ENCODE measurements around the gene ZBTB44.

DNA sequence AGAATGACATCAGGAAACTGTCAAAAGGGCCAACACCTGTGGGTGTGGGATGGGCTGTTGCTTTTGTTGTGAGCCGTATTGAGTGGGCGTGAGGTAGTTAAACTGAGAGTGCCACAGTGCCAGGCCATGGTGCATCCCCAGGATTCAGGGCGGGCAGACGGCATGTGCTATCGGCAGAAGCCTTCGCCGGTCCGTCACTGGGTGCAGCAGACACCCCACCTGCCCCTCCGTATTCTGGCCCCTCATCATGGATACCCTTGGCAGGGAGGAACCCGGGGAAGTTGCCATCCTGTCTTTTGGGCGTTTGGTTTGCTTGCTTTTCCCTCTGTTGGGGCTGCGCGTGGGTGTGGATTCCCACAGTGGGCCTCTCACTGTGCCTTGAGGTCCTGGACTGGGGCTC lies 127.6 kb downstream of the ZBTB44 start:
- TF ChIP-seq, protein P1, sequence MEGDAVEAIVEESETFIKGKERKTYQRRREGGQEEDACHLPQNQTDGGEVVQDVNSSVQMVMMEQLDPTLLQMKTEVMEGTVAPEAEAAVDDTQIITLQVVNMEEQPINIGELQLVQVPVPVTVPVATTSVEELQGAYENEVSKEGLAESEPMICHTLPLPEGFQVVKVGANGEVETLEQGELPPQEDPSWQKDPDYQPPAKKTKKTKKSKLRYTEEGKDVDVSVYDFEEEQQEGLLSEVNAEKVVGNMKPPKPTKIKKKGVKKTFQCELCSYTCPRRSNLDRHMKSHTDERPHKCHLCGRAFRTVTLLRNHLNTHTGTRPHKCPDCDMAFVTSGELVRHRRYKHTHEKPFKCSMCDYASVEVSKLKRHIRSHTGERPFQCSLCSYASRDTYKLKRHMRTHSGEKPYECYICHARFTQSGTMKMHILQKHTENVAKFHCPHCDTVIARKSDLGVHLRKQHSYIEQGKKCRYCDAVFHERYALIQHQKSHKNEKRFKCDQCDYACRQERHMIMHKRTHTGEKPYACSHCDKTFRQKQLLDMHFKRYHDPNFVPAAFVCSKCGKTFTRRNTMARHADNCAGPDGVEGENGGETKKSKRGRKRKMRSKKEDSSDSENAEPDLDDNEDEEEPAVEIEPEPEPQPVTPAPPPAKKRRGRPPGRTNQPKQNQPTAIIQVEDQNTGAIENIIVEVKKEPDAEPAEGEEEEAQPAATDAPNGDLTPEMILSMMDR (IDR thresholded peaks at IDR 0.05): no peak
- no peak for TF ChIP-seq SIN3A (IDR thresholded peaks at IDR 0.05; ENCODE audit: borderline replicate concordance, insufficient read depth, low read depth, low read length)
- TF ChIP-seq, protein P2, sequence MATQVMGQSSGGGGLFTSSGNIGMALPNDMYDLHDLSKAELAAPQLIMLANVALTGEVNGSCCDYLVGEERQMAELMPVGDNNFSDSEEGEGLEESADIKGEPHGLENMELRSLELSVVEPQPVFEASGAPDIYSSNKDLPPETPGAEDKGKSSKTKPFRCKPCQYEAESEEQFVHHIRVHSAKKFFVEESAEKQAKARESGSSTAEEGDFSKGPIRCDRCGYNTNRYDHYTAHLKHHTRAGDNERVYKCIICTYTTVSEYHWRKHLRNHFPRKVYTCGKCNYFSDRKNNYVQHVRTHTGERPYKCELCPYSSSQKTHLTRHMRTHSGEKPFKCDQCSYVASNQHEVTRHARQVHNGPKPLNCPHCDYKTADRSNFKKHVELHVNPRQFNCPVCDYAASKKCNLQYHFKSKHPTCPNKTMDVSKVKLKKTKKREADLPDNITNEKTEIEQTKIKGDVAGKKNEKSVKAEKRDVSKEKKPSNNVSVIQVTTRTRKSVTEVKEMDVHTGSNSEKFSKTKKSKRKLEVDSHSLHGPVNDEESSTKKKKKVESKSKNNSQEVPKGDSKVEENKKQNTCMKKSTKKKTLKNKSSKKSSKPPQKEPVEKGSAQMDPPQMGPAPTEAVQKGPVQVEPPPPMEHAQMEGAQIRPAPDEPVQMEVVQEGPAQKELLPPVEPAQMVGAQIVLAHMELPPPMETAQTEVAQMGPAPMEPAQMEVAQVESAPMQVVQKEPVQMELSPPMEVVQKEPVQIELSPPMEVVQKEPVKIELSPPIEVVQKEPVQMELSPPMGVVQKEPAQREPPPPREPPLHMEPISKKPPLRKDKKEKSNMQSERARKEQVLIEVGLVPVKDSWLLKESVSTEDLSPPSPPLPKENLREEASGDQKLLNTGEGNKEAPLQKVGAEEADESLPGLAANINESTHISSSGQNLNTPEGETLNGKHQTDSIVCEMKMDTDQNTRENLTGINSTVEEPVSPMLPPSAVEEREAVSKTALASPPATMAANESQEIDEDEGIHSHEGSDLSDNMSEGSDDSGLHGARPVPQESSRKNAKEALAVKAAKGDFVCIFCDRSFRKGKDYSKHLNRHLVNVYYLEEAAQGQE (IDR thresholded peaks at IDR 0.05; ENCODE audit: insufficient read depth in 1 of 2, low read depth in 2 of 2, low read length in 1 of 2): no peak
- no peak for TF ChIP-seq POLR2AphosphoS5 (IDR thresholded peaks at IDR 0.05; ENCODE audit: low read depth, low read length)
- no peak for TF ChIP-seq TCF7L2 (IDR thresholded peaks at IDR 0.05; ENCODE audit: low read depth, low read length)
